Panc1 (cell line): ENCODE results near the gene OTOF. TPM values are rescaled to one million over a fixed set of nuclear protein-coding genes. Genes with fewer than 3 reads are reported as not detected.

Experiments used
- ATAC-seq: fragments of 200-7000 bp; cut with Tn5 transposase; 2 replicates; pipeline ENCODE4 v1.9.1; 2020; ENCODE audit warnings: mild to moderate bottlenecking, moderate library complexity
- BruUV-seq: library from RNA; stranded (reverse); fragments of 400-500 nt; replicated peaks from 2 replicates; lab custom pipeline; 2021; lab: Mats Ljungman, UMichigan
- CTCF ChIA-PET: fragments of 300-600 bp; sonication (Branson Sonifier 250); formaldehyde crosslinking; loops from one replicate; lab custom pipeline; 2022; ENCODE audit warnings: antibody characterized with exemption; lab: Charles Lee
- POLR2A ChIA-PET: fragments of 300-600 bp; sonication (Branson Sonifier 250); formaldehyde crosslinking; loops from one replicate; lab custom pipeline; 2022; ENCODE audit warnings: antibody characterized with exemption; lab: Charles Lee
- DNase-seq: peaks from one replicate; pipeline ENCODE4 v3.0.0-alpha.2; 2010; ENCODE audit warnings: low read depth, low spot score
- H3K27ac ChIP-seq: 2 replicates; pipeline ENCODE4 v1.5.1; 2011; ENCODE audit warnings: mild to moderate bottlenecking, low read length, inconsistent platforms
- H3K27me3 ChIP-seq: fragments of 200-500 bp; sonication (Bioruptor generic); 2 replicates; pipeline ENCODE4 v1.6.0; 2014; ENCODE audit warnings: low read length, inconsistent platforms; ENCODE audit not compliant: control insufficient read depth, insufficient read depth
- H3K36me3 ChIP-seq: fragments of 200-500 bp; sonication (Bioruptor generic); 2 replicates; pipeline ENCODE4 v1.5.1; 2014; ENCODE audit warnings: inconsistent platforms, mild to moderate bottlenecking, low read length, moderate library complexity; ENCODE audit not compliant: control insufficient read depth, insufficient read depth
- H3K4me1 ChIP-seq: 2 replicates; pipeline ENCODE4 v1.5.1; 2011; ENCODE audit warnings: inconsistent platforms, mild to moderate bottlenecking, low read length, moderate library complexity; ENCODE audit not compliant: control insufficient read depth, insufficient read depth
- H3K4me3 ChIP-seq, 2 experiments: 2 replicates each; pipeline ENCODE4 v1.5.1; 2011 to 2012; ENCODE audit warnings: low read depth in 2 of 2, low read length in 2 of 2, mild to moderate bottlenecking in 2 of 2, inconsistent platforms in 1 of 2, moderate library complexity in 1 of 2
- H3K9me3 ChIP-seq: fragments of 200-500 bp; sonication (Bioruptor generic); 2 replicates; pipeline ENCODE4 v1.5.1; 2014; ENCODE audit warnings: low read depth, mild to moderate bottlenecking, inconsistent platforms, low read length, moderate library complexity; ENCODE audit not compliant: control insufficient read depth, insufficient read depth
- CTCF ChIP-seq: fragments of 450-650 bp; IDR thresholded peaks from 2 replicates; pipeline ENCODE4 v1.5.1; 2017; ENCODE audit warnings: mild to moderate bottlenecking
- POLR2AphosphoS5 ChIP-seq: IDR thresholded peaks from 2 replicates; pipeline ENCODE4 v1.6.1; 2012; ENCODE audit warnings: mild to moderate bottlenecking, low read depth, low read length, moderate library complexity
- REST ChIP-seq, 2 experiments: IDR thresholded peaks; 2 replicates each; pipeline ENCODE4 v1.6.1; 2011 to 2012; ENCODE audit warnings: low read depth in 2 of 2, control low read depth in 1 of 2, low read length in 1 of 2, mild to moderate bottlenecking in 1 of 2, moderate library complexity in 1 of 2; ENCODE audit not compliant: insufficient read depth in 1 of 2
- SIN3A ChIP-seq: IDR thresholded peaks from 2 replicates; pipeline ENCODE4 v1.6.1; 2012; ENCODE audit warnings: low read depth, mild to moderate bottlenecking, low read length, moderate library complexity, borderline replicate concordance; ENCODE audit not compliant: insufficient read depth
- TCF7L2 ChIP-seq: IDR thresholded peaks from 2 replicates; pipeline ENCODE4 v1.6.1; 2011; ENCODE audit warnings: mild to moderate bottlenecking, low read depth, low read length, inconsistent platforms
- in situ Hi-C: cut with HindIII; loops from 2 replicates; pipeline ENCODE4 v1.10.0; 2016; ENCODE audit warnings: low sequenced_read_pairs, low pct_unique_long_range_greater_than_20kb
- intact Hi-C: fragments of 100-400 bp; cut with micrococcal nuclease; formaldehyde crosslinking; loops from one replicate; pipeline ENCODE4 v1.10.0; 2022; ENCODE audit not compliant: unreplicated experiment
- total RNA-seq: library from RNA; stranded (reverse); gene quantifications from one replicate; pipeline ENCODE4 v1.2.1, GENCODE V29; 2021; ENCODE audit not compliant: unreplicated experiment

The OTOF gene
- total RNA-seq, 1 experiment from 2014 or later: 0.41 TPM

- CTCF ChIA-PET: interaction anchor here (0.6 kb wide), 1 partner anchor 38 kb away, joined by 3 read pairs; no protein-coding TSS in a partner anchor
- TF ChIP-seq SIN3A (no peak), CTCF (no peak), REST (IDR thresholded peaks at IDR 0.05; ENCODE audit: insufficient read depth in 1 of 2, low read depth in 2 of 2, low read length in 1 of 2) (no peak), POLR2AphosphoS5 (no peak), TCF7L2 (no peak)
- Histone ChIP-seq H3K36me3 (no peaks in the 10 kb centered on the region), H3K27ac (no peak overlapping the region), H3K4me1 (no peaks in the 10 kb centered on the region), H3K27me3 (no peaks in the 10 kb centered on the region), H3K9me3 (no peaks in the 10 kb centered on the region), H3K4me3 (no peak overlapping the region)
- no TSS peak for BruUV-seq
- ATAC-seq (no peak), DNase-seq (no peak)
- in situ Hi-C loops (no loop called here), intact Hi-C loops (no loop called here)
- POLR2A ChIA-PET: no interaction called here
Observed at GRCh38 chr2:26466662-26467310, 11.1 kb downstream of the OTOF start.

DNA sequence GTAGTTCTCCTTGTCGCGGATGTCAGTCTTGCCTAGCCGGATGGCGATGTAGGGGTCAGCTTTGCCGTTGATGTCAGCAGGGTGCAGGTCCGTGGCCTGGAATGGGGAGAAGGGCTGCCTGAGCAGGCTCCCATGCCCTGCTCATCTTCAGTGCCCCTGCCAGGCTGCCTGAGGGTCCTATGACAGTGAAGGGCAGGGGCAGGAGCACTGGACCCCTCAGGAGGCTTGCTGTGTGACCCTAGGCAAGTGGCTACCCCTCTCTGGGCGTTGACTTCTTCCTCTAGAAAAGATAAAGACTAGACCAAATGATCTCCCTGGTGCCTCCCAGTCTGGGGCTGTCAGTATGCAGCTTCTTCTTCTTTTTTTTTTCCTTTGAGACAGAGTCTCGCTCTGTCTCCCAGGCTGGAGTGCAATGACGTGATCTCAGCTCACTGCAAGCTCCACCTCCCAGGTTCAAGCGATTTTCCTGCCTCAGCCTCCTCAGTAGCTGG lies 11.9 kb downstream of the OTOF start:
- H3K4me1 ChIP-seq: no peaks in the 10 kb centered on the region
- no peaks in the 10 kb centered on the region for H3K36me3 ChIP-seq
- DNase-seq (no peak), ATAC-seq (no peak)
- no TSS peak for BruUV-seq
- intact Hi-C loops (no loop called here), in situ Hi-C loops (no loop called here)
- no peak overlapping the region for H3K4me3 ChIP-seq
- H3K9me3 ChIP-seq: no peaks in the 10 kb centered on the region
- no peaks in the 10 kb centered on the region for H3K27me3 ChIP-seq
- POLR2A ChIA-PET: no interaction called here
- no peak overlapping the region for H3K27ac ChIP-seq
- CTCF ChIA-PET: no interaction called here
- TF ChIP-seq SIN3A (no peak), POLR2AphosphoS5 (no peak)

DNA sequence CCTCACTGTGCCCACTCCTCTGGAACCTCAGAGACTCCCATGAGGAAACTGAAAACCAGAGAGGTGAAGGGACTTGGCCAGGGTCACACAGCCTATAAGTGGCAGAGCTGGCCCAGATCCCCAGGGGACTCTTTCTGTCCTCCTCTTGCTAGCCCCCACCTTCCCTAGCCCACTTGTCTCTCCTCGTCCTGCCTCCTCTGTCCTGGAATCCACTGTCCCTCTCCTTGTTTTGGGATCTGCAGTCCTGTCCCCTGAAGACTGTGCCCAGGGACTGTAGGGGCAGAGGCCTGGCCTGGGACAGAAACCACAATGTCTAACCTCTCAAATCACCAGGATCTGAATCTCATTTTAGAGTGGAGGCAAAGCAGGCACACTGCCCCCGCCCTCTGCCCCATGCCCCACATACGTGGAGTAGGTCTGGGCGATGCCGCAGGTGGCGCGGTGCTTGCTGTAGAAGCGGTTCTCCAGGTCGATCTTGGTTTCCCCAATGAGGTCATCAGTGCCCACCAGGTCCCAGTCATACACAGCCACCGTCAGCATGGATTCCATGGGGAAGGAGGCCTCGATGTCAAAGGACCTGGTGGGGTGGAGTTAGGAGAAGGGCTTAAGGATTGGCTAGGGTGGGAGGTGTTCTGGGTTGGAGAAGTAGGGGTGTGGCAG lies 12.5 kb downstream of the OTOF start:
- ATAC-seq (no peak), DNase-seq (no peak)
- no peaks in the 10 kb centered on the region for H3K9me3 ChIP-seq
- in situ Hi-C loops (no loop called here), intact Hi-C loops (no loop called here)
- H3K36me3 ChIP-seq: no peaks in the 10 kb centered on the region
- no peak overlapping the region for H3K27ac ChIP-seq
- TF ChIP-seq POLR2AphosphoS5 (no peak), SIN3A (no peak), TCF7L2 (no peak)
- H3K4me1 ChIP-seq: no peaks in the 10 kb centered on the region
- no peak overlapping the region for H3K4me3 ChIP-seq
- POLR2A ChIA-PET: no interaction called here
- CTCF ChIA-PET: no interaction called here
- no TSS peak for BruUV-seq
- no peaks in the 10 kb centered on the region for H3K27me3 ChIP-seq
